Endothelial cell of umbilical vein (primary cell): ENCODE results near the gene GRID2. TPM values are rescaled to one million over a fixed set of nuclear protein-coding genes. Genes with fewer than 3 reads are reported as not detected.

ENCODE experiments used
- BruUV-seq: library from RNA; stranded (reverse); fragments of 400-500 nt; replicated peaks from 2 replicates; lab custom pipeline; 2021; lab: Mats Ljungman, UMichigan
- CTCF ChIA-PET: fragments of 300-600, 350-600 bp; sonication (Branson Sonifier 250); formaldehyde crosslinking; loops from one replicate; lab custom pipeline; 2021; ENCODE audit warnings: antibody characterized with exemption, inconsistent platforms; lab: Charles Lee
- POLR2A ChIA-PET: fragments of 300-600, 350-600 bp; sonication (Branson Sonifier 250); formaldehyde crosslinking; loops from one replicate; lab custom pipeline; 2021; ENCODE audit warnings: antibody characterized with exemption, inconsistent platforms; lab: Charles Lee
- DNase-seq: peaks from one replicate; pipeline ENCODE4 v3.0.0-alpha.2; 2011; ENCODE audit warnings: low read depth, low spot score
- FAIRE-seq: peaks from 2 replicates; lab custom pipeline; 2011; peaks lifted over from hg19 to GRCh38; lab: Jason Lieb, UNC
- H2AFZ ChIP-seq: 2 replicates; pipeline ENCODE4 v1.6.0; 2012; ENCODE audit warnings: low read depth, low read length, control low read depth, inconsistent platforms
- H3K27ac ChIP-seq: 2 replicates; pipeline ENCODE4 v1.5.1; 2011; ENCODE audit warnings: low read depth, mild to moderate bottlenecking, control low read depth, low read length, moderate library complexity; ENCODE audit not compliant: insufficient read depth
- H3K27me3 ChIP-seq, 2 experiments: 2 replicates each; pipeline versions ENCODE4 v1.6.0 to v1.6.1; 2011; ENCODE audit warnings: low read length in 2 of 2, mixed read lengths in 1 of 2; ENCODE audit not compliant: control insufficient read depth in 2 of 2, insufficient read depth in 2 of 2
- H3K36me3 ChIP-seq, 2 experiments: 2 replicates in 1 of 2; 3 replicates in 1 of 2; pipeline ENCODE4 v1.5.1; 2011; ENCODE audit warnings: low read length in 2 of 2, mild to moderate bottlenecking in 1 of 2, moderate library complexity in 1 of 2; ENCODE audit not compliant: control insufficient read depth in 2 of 2, insufficient read depth in 2 of 2; ENCODE audit errors: extremely low read depth in 1 of 2
- H3K4me1 ChIP-seq: 3 replicates; pipeline ENCODE4 v1.5.1; 2011; ENCODE audit warnings: mild to moderate bottlenecking, low read length; ENCODE audit not compliant: control insufficient read depth, insufficient read depth; ENCODE audit errors: extremely low read depth
- H3K4me2 ChIP-seq: 2 replicates; pipeline ENCODE4 v1.6.1; 2011; ENCODE audit warnings: low read length, control low read depth, mixed read lengths; ENCODE audit not compliant: insufficient read depth
- H3K4me3 ChIP-seq, 3 experiments: fragments of 200-600 bp in 1 of 3; sonication (generic), shearing (Covaris generic) in 1 of 3; replicated peaks in 1 of 3; 2 replicates each; pipeline ENCODE4 v1.5.1; 2011 to 2016; ENCODE audit warnings: control low read depth in 3 of 3, low read length in 3 of 3, mild to moderate bottlenecking in 2 of 3, inconsistent platforms in 1 of 3, low read depth in 1 of 3, moderate library complexity in 1 of 3; ENCODE audit not compliant: insufficient read depth in 1 of 3
- H3K79me2 ChIP-seq: 2 replicates; pipeline ENCODE4 v1.6.0; 2012; ENCODE audit warnings: low read length, inconsistent platforms; ENCODE audit not compliant: control insufficient read depth, insufficient read depth
- H3K9ac ChIP-seq: replicated peaks from 2 replicates; pipeline ENCODE3; 2011; ENCODE audit warnings: low read length, control low read depth; ENCODE audit not compliant: insufficient read depth; ENCODE audit errors: extremely low read depth
- H3K9me1 ChIP-seq: replicated peaks from 3 replicates; pipeline ENCODE4 v1.6.0; 2011; ENCODE audit warnings: mild to moderate bottlenecking, low read length; ENCODE audit not compliant: control insufficient read depth, insufficient read depth; ENCODE audit errors: extremely low read depth
- H3K9me3 ChIP-seq: replicated peaks from 2 replicates; pipeline ENCODE4 v1.5.1; 2012; ENCODE audit warnings: low read length, inconsistent platforms; ENCODE audit not compliant: control insufficient read depth, insufficient read depth
- H4K20me1 ChIP-seq: replicated peaks from 2 replicates; pipeline ENCODE3; 2011; ENCODE audit warnings: mild to moderate bottlenecking, low read length; ENCODE audit not compliant: control insufficient read depth, insufficient read depth; ENCODE audit errors: extremely low read depth
- EZH2 ChIP-seq: IDR thresholded peaks from 2 replicates; pipeline ENCODE4 v1.6.1; 2012; ENCODE audit warnings: borderline replicate concordance, low read depth, mild to moderate bottlenecking, moderate library complexity, low read length, inconsistent platforms; ENCODE audit not compliant: severe bottlenecking
- FOS ChIP-seq: IDR thresholded peaks from 2 replicates; pipeline ENCODE4 v1.6.1; 2011; ENCODE audit warnings: mild to moderate bottlenecking, low read length, moderate library complexity, borderline replicate concordance; ENCODE audit not compliant: insufficient read depth
- GATA2 ChIP-seq: IDR thresholded peaks from 2 replicates; pipeline ENCODE4 v1.7.0; 2011; ENCODE audit warnings: low read depth, mild to moderate bottlenecking, moderate library complexity, mixed read lengths, low read length; ENCODE audit not compliant: insufficient read length, insufficient read depth
- JUN ChIP-seq: IDR thresholded peaks from 2 replicates; pipeline ENCODE4 v1.6.1; 2011; ENCODE audit warnings: borderline replicate concordance, low read depth; ENCODE audit not compliant: insufficient read length, insufficient read depth
- MYC ChIP-seq: IDR thresholded peaks from one replicate; pipeline ENCODE4 v1.6.1; 2011; ENCODE audit warnings: mild to moderate bottlenecking, low read depth, low read length
- POLR2A ChIP-seq: IDR thresholded peaks from 2 replicates; pipeline ENCODE4 v1.6.1; 2012; ENCODE audit warnings: low read depth, mild to moderate bottlenecking, control low read depth, low read length
- POLR2AphosphoS5 ChIP-seq: IDR thresholded peaks from 2 replicates; pipeline ENCODE4 v1.6.1; 2012; ENCODE audit warnings: low read depth, mild to moderate bottlenecking, control low read depth, low read length, moderate library complexity; ENCODE audit not compliant: insufficient read depth
- dilution Hi-C: fragments of 300-500 bp; cut with MboI; formaldehyde crosslinking; loops from one replicate; pipeline ENCODE4 v1.15.0; 2019; ENCODE audit warnings: low sequenced_read_pairs; ENCODE audit not compliant: extremely low pct_ligation_motif_present
- intact Hi-C: fragments of 100-400 bp; cut with micrococcal nuclease; formaldehyde crosslinking; loops from one replicate; pipeline ENCODE4 v1.10.0; 2022
- polyA plus RNA-seq, 4 experiments: library from polyadenylated mRNA; depleted of rRNA in 3 of 4; stranded (reverse) in 3 of 4; unstranded in 1 of 4; fragments of >200 nt; gene quantifications; 2 replicates each; pipeline versions ENCODE4 v1.2.1 to v1.2.3, GENCODE V29; 2011 to 2012; ENCODE audit warnings: missing spikeins in 1 of 4
- total RNA-seq: library from RNA; stranded (reverse); gene quantifications from 2 replicates; pipeline ENCODE4 v1.2.3, GENCODE V29; 2021
- TF ChIP-seq, protein P1 (sequence below): IDR thresholded peaks from 2 replicates; pipeline ENCODE4 v1.6.1; 2011; ENCODE audit not compliant: insufficient read depth, insufficient read length
- TF ChIP-seq, protein P2 (sequence below), 2 donors: IDR thresholded peaks; 1 replicate in 1 of 2; 2 replicates in 1 of 2; pipeline ENCODE4 v1.5.1; 2011; ENCODE audit warnings: low read length in 2 of 2, mild to moderate bottlenecking in 2 of 2, moderate library complexity in 2 of 2, control low read depth in 1 of 2, inconsistent platforms in 1 of 2, low read depth in 1 of 2; ENCODE audit not compliant: insufficient read depth in 1 of 2; ENCODE audit errors: extremely low read depth in 1 of 2

Gene GRID2
- total and polyA plus RNA-seq, 2 donors (not counting 3 experiments of a cell fraction or from before 2014, with no cell fraction given), result not detected

DNA sequence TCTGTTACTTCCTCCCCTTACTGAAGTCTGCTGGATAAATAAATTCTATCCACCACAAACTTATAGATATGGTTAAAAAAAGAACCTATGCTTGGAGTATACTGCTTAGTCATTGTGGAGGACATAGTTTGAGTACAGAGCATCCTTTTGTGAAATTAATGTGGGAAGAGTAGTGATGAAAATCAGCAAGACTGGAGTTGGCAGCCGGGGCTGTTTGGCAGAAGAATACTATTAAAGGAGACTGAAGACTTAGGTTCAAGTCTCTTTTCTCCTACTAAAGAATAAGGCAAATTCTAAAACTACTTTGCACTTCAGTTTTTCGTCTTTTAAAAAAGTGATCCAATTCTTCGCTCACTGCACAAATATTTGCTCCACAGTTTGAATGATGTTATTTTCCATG, 1198.2 kb downstream of the GRID2 start:
- no peak overlapping the region for H3K4me3 ChIP-seq
- intact Hi-C loops (no loop called here), dilution Hi-C loops (no loop called here)
- no TSS peak for BruUV-seq
- no peaks in the 10 kb centered on the region for H3K9me1 ChIP-seq
- H3K9ac ChIP-seq, result no peak overlapping the region
- no peaks in the 10 kb centered on the region for H3K27me3 ChIP-seq
- no peaks in the 10 kb centered on the region for H4K20me1 ChIP-seq
- H3K4me1 ChIP-seq, result no peaks in the 10 kb centered on the region
- POLR2A ChIA-PET, result no interaction called here
- no peak for DNase-seq
- no peak overlapping the region for H3K4me2 ChIP-seq
- H3K79me2 ChIP-seq, result no peaks in the 10 kb centered on the region
- no peak for FAIRE-seq
- no peak overlapping the region for H3K27ac ChIP-seq
- H3K36me3 ChIP-seq, result no peaks in the 10 kb centered on the region
- no peak for TF ChIP-seq POLR2A
- TF ChIP-seq JUN, result no peak
- TF ChIP-seq FOS, result no peak
- TF ChIP-seq, protein P1, sequence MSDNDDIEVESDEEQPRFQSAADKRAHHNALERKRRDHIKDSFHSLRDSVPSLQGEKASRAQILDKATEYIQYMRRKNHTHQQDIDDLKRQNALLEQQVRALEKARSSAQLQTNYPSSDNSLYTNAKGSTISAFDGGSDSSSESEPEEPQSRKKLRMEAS, result no peak
- no peak for TF ChIP-seq GATA2
- no peak for TF ChIP-seq EZH2
- TF ChIP-seq, protein P2, sequence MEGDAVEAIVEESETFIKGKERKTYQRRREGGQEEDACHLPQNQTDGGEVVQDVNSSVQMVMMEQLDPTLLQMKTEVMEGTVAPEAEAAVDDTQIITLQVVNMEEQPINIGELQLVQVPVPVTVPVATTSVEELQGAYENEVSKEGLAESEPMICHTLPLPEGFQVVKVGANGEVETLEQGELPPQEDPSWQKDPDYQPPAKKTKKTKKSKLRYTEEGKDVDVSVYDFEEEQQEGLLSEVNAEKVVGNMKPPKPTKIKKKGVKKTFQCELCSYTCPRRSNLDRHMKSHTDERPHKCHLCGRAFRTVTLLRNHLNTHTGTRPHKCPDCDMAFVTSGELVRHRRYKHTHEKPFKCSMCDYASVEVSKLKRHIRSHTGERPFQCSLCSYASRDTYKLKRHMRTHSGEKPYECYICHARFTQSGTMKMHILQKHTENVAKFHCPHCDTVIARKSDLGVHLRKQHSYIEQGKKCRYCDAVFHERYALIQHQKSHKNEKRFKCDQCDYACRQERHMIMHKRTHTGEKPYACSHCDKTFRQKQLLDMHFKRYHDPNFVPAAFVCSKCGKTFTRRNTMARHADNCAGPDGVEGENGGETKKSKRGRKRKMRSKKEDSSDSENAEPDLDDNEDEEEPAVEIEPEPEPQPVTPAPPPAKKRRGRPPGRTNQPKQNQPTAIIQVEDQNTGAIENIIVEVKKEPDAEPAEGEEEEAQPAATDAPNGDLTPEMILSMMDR (IDR thresholded peaks at IDR 0.05; ENCODE audit: extremely low read depth in 1 of 2, insufficient read depth in 1 of 2, low read depth in 1 of 2, low read length in 2 of 2), result no peak
- TF ChIP-seq MYC, result no peak
- TF ChIP-seq POLR2AphosphoS5, result no peak
- H3K9me3 ChIP-seq, result no peaks in the 10 kb centered on the region
- H2AFZ ChIP-seq, result no peak overlapping the region
- CTCF ChIA-PET, result no interaction called here
